ENCODE results near the gene PAPOLB. TPM values are rescaled to one million over a fixed set of nuclear protein-coding genes. Genes with fewer than 3 reads are reported as not detected.

The PAPOLB gene
- total RNA-seq, 1 experiment from 2014 or later, result 0.13 TPM

DNA sequence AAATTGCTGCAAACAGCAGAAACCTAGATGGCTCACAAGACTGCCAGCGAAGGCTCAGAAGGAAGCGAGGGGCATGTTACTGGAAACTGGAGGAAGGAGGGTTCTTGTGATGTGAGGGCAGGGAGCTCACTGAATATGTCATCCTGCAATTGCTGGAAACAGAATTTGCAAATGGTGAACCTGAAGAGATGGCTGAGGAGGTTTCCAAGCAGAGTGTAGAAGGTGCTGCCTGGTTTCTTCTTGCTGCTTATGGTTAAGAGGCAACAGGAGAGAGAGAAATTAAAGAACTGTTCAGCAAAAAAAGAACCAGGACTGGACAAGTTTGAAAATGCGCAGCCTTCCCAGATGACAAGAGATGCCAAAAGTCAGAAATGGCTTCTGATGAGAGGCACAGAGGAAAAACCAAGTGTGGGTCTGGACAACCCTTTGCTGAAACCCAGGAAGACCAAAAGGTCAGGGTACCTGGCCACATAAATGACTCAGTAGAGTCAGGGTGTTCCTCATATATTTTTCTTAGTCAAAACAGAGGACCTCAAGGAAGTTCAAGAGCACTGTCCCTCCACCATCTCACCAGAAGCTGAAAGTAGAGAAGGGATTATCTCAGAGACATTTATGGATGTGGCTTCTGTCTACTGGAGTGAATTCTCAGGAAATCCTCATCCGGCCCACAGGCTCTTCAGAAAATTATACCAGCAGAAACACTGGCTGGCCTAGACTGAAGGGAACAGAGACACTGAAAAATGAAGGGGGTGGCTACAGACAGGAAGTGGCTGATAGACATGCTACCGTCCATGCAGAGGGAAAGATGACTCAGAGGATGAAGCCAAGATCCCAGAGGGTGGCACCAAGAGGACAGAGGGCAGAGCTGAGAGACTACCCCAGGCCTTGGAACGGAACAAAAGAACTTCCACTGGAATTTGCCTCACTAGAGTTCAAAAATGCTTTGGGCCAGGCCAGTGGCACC is 10.1 kb downstream of the PAPOLB start:
- WGBS (ENCODE audit: extremely low coverage, insufficient read length, low lambda C conversion rate), result no CpG with 5 or more reads among the region's 6 CpGs
- Mint-ChIP-seq H3K27ac (no peak overlapping the region), H3K36me3 (ENCODE audit: insufficient read depth in 1 of 3, low read depth in 3 of 3) (peaks cover 0 to 5% (median 0%) of the 10 kb centered on the region in 3 experiments; a peak in 2 of 7 replicates), H3K9me3 (peaks cover 3 to 10% of the 10 kb centered on the region in 2 experiments; a peak in 3 of 5 replicates), H3K4me1 (peaks cover 0 to 3% of the 10 kb centered on the region in 2 experiments; a peak in 3 of 4 replicates), H3K4me3 (no peak overlapping the region), H3K27me3 (ENCODE audit: low read depth) (peaks cover 4% of the 10 kb centered on the region; the same call in 1 of the 2 replicates)
- no peak overlapping the region for H3K56ac ChIP-seq (ENCODE audit: insufficient read length, low read depth, low read length)
- H3K23me2 ChIP-seq (ENCODE audit: insufficient read length, low read depth, low read length, poor library complexity, severe bottlenecking), result no peaks in the 10 kb centered on the region
- H2BK15ac ChIP-seq (ENCODE audit: low read depth, low read length), result no peak overlapping the region
- no peaks in the 10 kb centered on the region for H3K4me1 ChIP-seq (ENCODE audit: insufficient read depth, low read length)
- no peak overlapping the region for H2BK20ac ChIP-seq (ENCODE audit: low read depth, low read length, poor library complexity, severe bottlenecking)
- H3K14ac ChIP-seq (ENCODE audit: insufficient read depth, low read length), result no peak overlapping the region
- H3K27ac ChIP-seq (ENCODE audit: insufficient read length, low read depth, low read length), result no peak overlapping the region
- no peak overlapping the region for H3K4me2 ChIP-seq (ENCODE audit: insufficient read depth, insufficient read length, low read length)
- no peak overlapping the region for H2AFZ ChIP-seq (ENCODE audit: low read length)
- H3K27me3 ChIP-seq (ENCODE audit: insufficient read depth, low read length), result no peaks in the 10 kb centered on the region
- no peaks in the 10 kb centered on the region; the same call in 1 of the 2 replicates for H3K79me2 ChIP-seq (ENCODE audit: insufficient read depth, low read length)
- no peak overlapping the region for H3K9ac ChIP-seq (ENCODE audit: extremely low read depth, insufficient read length, low read length)
- no peak for DNase-seq
- H2AK5ac ChIP-seq (ENCODE audit: insufficient read length, low read length), result no peak overlapping the region
- no peak overlapping the region for H3K4ac ChIP-seq (ENCODE audit: low read depth, low read length)
- TF ChIP-seq, protein P1, sequence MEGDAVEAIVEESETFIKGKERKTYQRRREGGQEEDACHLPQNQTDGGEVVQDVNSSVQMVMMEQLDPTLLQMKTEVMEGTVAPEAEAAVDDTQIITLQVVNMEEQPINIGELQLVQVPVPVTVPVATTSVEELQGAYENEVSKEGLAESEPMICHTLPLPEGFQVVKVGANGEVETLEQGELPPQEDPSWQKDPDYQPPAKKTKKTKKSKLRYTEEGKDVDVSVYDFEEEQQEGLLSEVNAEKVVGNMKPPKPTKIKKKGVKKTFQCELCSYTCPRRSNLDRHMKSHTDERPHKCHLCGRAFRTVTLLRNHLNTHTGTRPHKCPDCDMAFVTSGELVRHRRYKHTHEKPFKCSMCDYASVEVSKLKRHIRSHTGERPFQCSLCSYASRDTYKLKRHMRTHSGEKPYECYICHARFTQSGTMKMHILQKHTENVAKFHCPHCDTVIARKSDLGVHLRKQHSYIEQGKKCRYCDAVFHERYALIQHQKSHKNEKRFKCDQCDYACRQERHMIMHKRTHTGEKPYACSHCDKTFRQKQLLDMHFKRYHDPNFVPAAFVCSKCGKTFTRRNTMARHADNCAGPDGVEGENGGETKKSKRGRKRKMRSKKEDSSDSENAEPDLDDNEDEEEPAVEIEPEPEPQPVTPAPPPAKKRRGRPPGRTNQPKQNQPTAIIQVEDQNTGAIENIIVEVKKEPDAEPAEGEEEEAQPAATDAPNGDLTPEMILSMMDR (conservative IDR thresholded peaks at IDR 0.05), result no peak
- H4K91ac ChIP-seq (ENCODE audit: insufficient read length, low read depth, low read length), result no peak overlapping the region
- H2BK5ac ChIP-seq (ENCODE audit: insufficient read length, low read length), result no peak overlapping the region
- H2BK12ac ChIP-seq (ENCODE audit: insufficient read length, low read depth, low read length), result no peak overlapping the region
- H4K20me1 ChIP-seq (ENCODE audit: control insufficient read depth, insufficient read depth, insufficient read length), result no peaks in the 10 kb centered on the region
- no peak overlapping the region for H3K18ac ChIP-seq (ENCODE audit: insufficient read length, low read depth, low read length)
- H3K23ac ChIP-seq (ENCODE audit: insufficient read length, low read depth, low read length), result no peak overlapping the region
- H3T11ph ChIP-seq (ENCODE audit: low read length), result no peak overlapping the region
- H2BK120ac ChIP-seq (ENCODE audit: low read depth, low read length, poor library complexity, severe bottlenecking), result no peak overlapping the region
- H4K5ac ChIP-seq (ENCODE audit: insufficient read length, low read depth, low read length), result no peak overlapping the region
- H4K8ac ChIP-seq (replicated peaks; ENCODE audit: insufficient read length, low read depth, low read length), result no peak overlapping the region
- no peaks in the 10 kb centered on the region for H3K79me1 ChIP-seq (ENCODE audit: insufficient read depth, low read depth, low read length, poor library complexity, severe bottlenecking)
- H3K9me3 ChIP-seq (ENCODE audit: control insufficient read depth, low read depth, low read length), result no peaks in the 10 kb centered on the region

All from H9 (cell line).